ENCODE data around the gene ZNF385B.

DNA sequence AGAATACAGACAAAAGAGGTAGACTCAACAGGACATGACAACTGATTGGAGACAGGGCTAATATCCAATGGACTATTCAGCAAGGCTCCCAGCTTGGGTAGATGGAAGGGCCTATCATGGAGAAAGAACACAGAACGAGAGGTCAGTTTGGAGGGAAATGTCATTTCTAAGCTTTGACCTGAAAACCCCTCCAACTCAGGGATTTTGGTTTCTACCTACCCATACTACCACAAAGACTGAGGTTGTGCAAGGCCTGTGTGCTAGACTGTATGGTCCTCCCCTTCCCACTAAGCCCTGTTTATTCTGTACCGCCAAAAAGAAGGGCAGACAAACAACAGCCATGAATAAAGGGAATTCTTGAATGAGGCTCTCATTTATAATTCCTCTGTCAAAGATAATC, 288.9 kb downstream of the ZNF385B start:
- TF ChIP-seq, protein P1, sequence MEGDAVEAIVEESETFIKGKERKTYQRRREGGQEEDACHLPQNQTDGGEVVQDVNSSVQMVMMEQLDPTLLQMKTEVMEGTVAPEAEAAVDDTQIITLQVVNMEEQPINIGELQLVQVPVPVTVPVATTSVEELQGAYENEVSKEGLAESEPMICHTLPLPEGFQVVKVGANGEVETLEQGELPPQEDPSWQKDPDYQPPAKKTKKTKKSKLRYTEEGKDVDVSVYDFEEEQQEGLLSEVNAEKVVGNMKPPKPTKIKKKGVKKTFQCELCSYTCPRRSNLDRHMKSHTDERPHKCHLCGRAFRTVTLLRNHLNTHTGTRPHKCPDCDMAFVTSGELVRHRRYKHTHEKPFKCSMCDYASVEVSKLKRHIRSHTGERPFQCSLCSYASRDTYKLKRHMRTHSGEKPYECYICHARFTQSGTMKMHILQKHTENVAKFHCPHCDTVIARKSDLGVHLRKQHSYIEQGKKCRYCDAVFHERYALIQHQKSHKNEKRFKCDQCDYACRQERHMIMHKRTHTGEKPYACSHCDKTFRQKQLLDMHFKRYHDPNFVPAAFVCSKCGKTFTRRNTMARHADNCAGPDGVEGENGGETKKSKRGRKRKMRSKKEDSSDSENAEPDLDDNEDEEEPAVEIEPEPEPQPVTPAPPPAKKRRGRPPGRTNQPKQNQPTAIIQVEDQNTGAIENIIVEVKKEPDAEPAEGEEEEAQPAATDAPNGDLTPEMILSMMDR (IDR thresholded peaks at IDR 0.05): no peak
- no peak for TF ChIP-seq EZH2 (IDR thresholded peaks at IDR 0.05; ENCODE audit: borderline replicate concordance, insufficient read depth, low read depth, low read length, poor library complexity, severe bottlenecking)

All from B cell (primary cell).